H9 (cell line): ENCODE data around the gene SYCP2L. TPM values are rescaled to one million over a fixed set of nuclear protein-coding genes. Genes with fewer than 3 reads are reported as not detected.

Source experiments
- DNase-seq: peaks from one replicate; pipeline ENCODE4 v3.0.0-alpha.2; 2017
- H2AFZ ChIP-seq: one replicate; pipeline ENCODE4 v1.6.1; 2013; ENCODE audit warnings: mild to moderate bottlenecking, low read length, control low read depth, moderate library complexity
- H2AK5ac ChIP-seq: 2 replicates; pipeline ENCODE4 v1.6.1; 2013; ENCODE audit warnings: low read length, control low read depth, mixed read lengths; ENCODE audit not compliant: insufficient read length
- H2BK120ac ChIP-seq: one replicate; pipeline ENCODE4 v1.6.1; 2013; ENCODE audit warnings: low read depth, mild to moderate bottlenecking, low read length, control low read depth, inconsistent platforms; ENCODE audit not compliant: poor library complexity, severe bottlenecking
- H2BK12ac ChIP-seq: 2 replicates; pipeline ENCODE4 v1.6.1; 2013; ENCODE audit warnings: low read length, control low read depth, mixed read lengths, low read depth; ENCODE audit not compliant: insufficient read length
- H2BK15ac ChIP-seq: 2 replicates; pipeline ENCODE4 v1.6.1; 2013; ENCODE audit warnings: low read depth, low read length, control low read depth
- H2BK20ac ChIP-seq: one replicate; pipeline ENCODE4 v1.6.1; 2013; ENCODE audit warnings: low read depth, mild to moderate bottlenecking, low read length, control low read depth, inconsistent platforms; ENCODE audit not compliant: poor library complexity, severe bottlenecking
- H2BK5ac ChIP-seq: 2 replicates; pipeline ENCODE4 v1.6.1; 2013; ENCODE audit warnings: low read length, control low read depth, mixed read lengths; ENCODE audit not compliant: insufficient read length
- H3K14ac ChIP-seq: 2 replicates; pipeline ENCODE4 v1.6.1; 2013; ENCODE audit warnings: low read length, control low read depth; ENCODE audit not compliant: insufficient read depth
- H3K18ac ChIP-seq: 2 replicates; pipeline ENCODE4 v1.6.1; 2013; ENCODE audit warnings: low read depth, mild to moderate bottlenecking, mixed read lengths, low read length, control low read depth; ENCODE audit not compliant: insufficient read length
- H3K23ac ChIP-seq: 2 replicates; pipeline ENCODE4 v1.6.1; 2013; ENCODE audit warnings: low read length, control low read depth, mixed read lengths, low read depth; ENCODE audit not compliant: insufficient read length
- H3K23me2 ChIP-seq: 2 replicates; pipeline ENCODE4 v1.6.1; 2013; ENCODE audit warnings: low read depth, mild to moderate bottlenecking, mixed read lengths, low read length, control low read depth; ENCODE audit not compliant: insufficient read length, poor library complexity, severe bottlenecking
- H3K27ac ChIP-seq: 2 replicates; pipeline ENCODE4 v1.5.1; 2013; ENCODE audit warnings: low read length, control low read depth, mixed read lengths, low read depth; ENCODE audit not compliant: insufficient read length
- H3K27me3 ChIP-seq: 2 replicates; pipeline ENCODE4 v1.6.1; 2013; ENCODE audit warnings: low read length, control low read depth, inconsistent platforms; ENCODE audit not compliant: insufficient read depth
- H3K4ac ChIP-seq: 2 replicates; pipeline ENCODE4 v1.6.1; 2013; ENCODE audit warnings: low read depth, mild to moderate bottlenecking, control low read depth, inconsistent platforms, low read length, moderate library complexity
- H3K4me1 ChIP-seq: 2 replicates; pipeline ENCODE4 v1.6.1; 2013; ENCODE audit warnings: low read length, control low read depth, inconsistent platforms; ENCODE audit not compliant: insufficient read depth
- H3K4me2 ChIP-seq: 2 replicates; pipeline ENCODE4 v1.6.1; 2013; ENCODE audit warnings: low read length, control low read depth, mixed read lengths; ENCODE audit not compliant: insufficient read length, insufficient read depth
- H3K56ac ChIP-seq: 2 replicates; pipeline ENCODE4 v1.6.1; 2013; ENCODE audit warnings: low read depth, mild to moderate bottlenecking, mixed read lengths, low read length, control low read depth; ENCODE audit not compliant: insufficient read length
- H3K79me1 ChIP-seq: 2 replicates; pipeline ENCODE4 v1.6.1; 2013; ENCODE audit warnings: low read depth, mild to moderate bottlenecking, moderate library complexity, low read length, control low read depth, inconsistent platforms; ENCODE audit not compliant: insufficient read depth, poor library complexity, severe bottlenecking
- H3K79me2 ChIP-seq: 2 replicates; pipeline ENCODE4 v1.6.1; 2013; ENCODE audit warnings: low read length, control low read depth, inconsistent platforms; ENCODE audit not compliant: insufficient read depth
- H3K9ac ChIP-seq: 2 replicates; pipeline ENCODE4 v1.6.1; 2013; ENCODE audit warnings: low read length, control low read depth, mixed read lengths; ENCODE audit not compliant: insufficient read length; ENCODE audit errors: extremely low read depth
- H3K9me3 ChIP-seq: one replicate; pipeline ENCODE4 v1.6.1; 2013; ENCODE audit warnings: low read depth, low read length, inconsistent platforms; ENCODE audit not compliant: control insufficient read depth
- H3T11ph ChIP-seq: one replicate; pipeline ENCODE4 v1.6.1; 2013; ENCODE audit warnings: mild to moderate bottlenecking, low read length, control low read depth, inconsistent platforms
- H4K20me1 ChIP-seq: one replicate; pipeline ENCODE4 v1.6.1; 2013; ENCODE audit not compliant: control insufficient read depth, insufficient read length, insufficient read depth
- H4K5ac ChIP-seq: 2 replicates; pipeline ENCODE4 v1.6.1; 2013; ENCODE audit warnings: low read depth, mild to moderate bottlenecking, mixed read lengths, low read length, control low read depth; ENCODE audit not compliant: insufficient read length
- H4K8ac ChIP-seq: replicated peaks from 2 replicates; pipeline ENCODE4 v1.6.1; 2013; ENCODE audit warnings: low read length, control low read depth, mixed read lengths, low read depth; ENCODE audit not compliant: insufficient read length
- H4K91ac ChIP-seq: 2 replicates; pipeline ENCODE4 v1.6.1; 2013; ENCODE audit warnings: low read depth, mild to moderate bottlenecking, moderate library complexity, mixed read lengths, low read length, control low read depth; ENCODE audit not compliant: insufficient read length
- H3K27ac Mint-ChIP-seq, 3 experiments: 2 replicates in 2 of 3; 3 replicates in 1 of 3; pipeline ENCODE4 v1.8.0; 2020 to 2021; ENCODE audit warnings: mixed read lengths in 3 of 3, mild to moderate bottlenecking in 1 of 3, moderate library complexity in 1 of 3
- H3K27me3 Mint-ChIP-seq: 2 replicates; pipeline ENCODE4 v1.8.0; 2021; ENCODE audit warnings: low read depth, mild to moderate bottlenecking, moderate library complexity, mixed read lengths
- H3K36me3 Mint-ChIP-seq, 3 experiments: 2 replicates in 2 of 3; 3 replicates in 1 of 3; pipeline ENCODE4 v1.8.0; 2020 to 2021; ENCODE audit warnings: low read depth in 3 of 3, mixed read lengths in 3 of 3; ENCODE audit not compliant: insufficient read depth in 1 of 3
- H3K4me1 Mint-ChIP-seq, 2 experiments: 2 replicates each; pipeline ENCODE4 v1.8.0; 2020; ENCODE audit warnings: mixed read lengths in 2 of 2
- H3K4me3 Mint-ChIP-seq, 2 experiments: 2 replicates in 1 of 2; 3 replicates in 1 of 2; pipeline ENCODE4 v1.8.0; 2020 to 2021; ENCODE audit warnings: mild to moderate bottlenecking in 2 of 2, mixed read lengths in 2 of 2, moderate library complexity in 1 of 2
- H3K9me3 Mint-ChIP-seq, 2 experiments: 2 replicates in 1 of 2; 3 replicates in 1 of 2; pipeline ENCODE4 v1.8.0; 2020; ENCODE audit warnings: mild to moderate bottlenecking in 2 of 2, mixed read lengths in 2 of 2, moderate library complexity in 1 of 2
- WGBS: extraction: QIAGEN DNeasy Blood & Tissue Kit; methylation state at CpG from one replicate; pipeline ENCODE4 v1.1.7; 2013; ENCODE audit warnings: missing lambda C conversion rate, low lambda C conversion rate, mixed read lengths; ENCODE audit not compliant: insufficient read length; ENCODE audit errors: extremely low coverage; 5-methylcytosine and 5-hydroxymethylcytosine counted together
- total RNA-seq: library from RNA; stranded (reverse); gene quantifications from 2 replicates; pipeline ENCODE4 v1.2.1, GENCODE V29; 2021
- TF ChIP-seq, protein P1 (sequence below): fragments of 200-600 bp; sonication (generic); conservative IDR thresholded peaks from 3 replicates; pipeline ENCODE4 v1.8.0; 2021; ENCODE audit warnings: antibody characterized with exemption, mild to moderate bottlenecking

SYCP2L gene
- total RNA-seq, 1 experiment from 2014 or later = 3.5 TPM

DNA sequence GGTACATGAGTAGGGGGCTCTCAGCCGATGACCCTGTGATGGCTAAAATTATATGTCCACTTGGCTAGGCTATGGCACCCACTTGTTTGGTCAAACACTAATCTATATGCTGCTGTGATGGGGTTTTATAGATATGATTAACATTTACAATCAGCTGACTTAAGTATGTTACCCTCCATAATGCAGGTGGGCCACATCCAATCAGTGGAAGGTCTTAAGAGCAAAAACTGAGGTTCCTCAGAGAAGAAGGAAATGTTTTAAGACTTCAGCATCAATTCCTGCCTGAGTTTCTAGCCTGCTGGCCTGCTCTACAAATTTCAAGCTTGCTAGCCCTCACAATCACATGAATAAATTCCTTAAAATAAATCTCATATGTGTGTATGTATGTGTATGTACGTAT lies 29.6 kb upstream of the SYCP2L start:
- no CpG with 5 or more reads among the region's 2 CpGs for WGBS
- no peaks in the 10 kb centered on the region for H3K27me3 ChIP-seq
- H2BK20ac ChIP-seq = no peak overlapping the region
- H2BK5ac ChIP-seq = no peak overlapping the region
- no peak overlapping the region for H3K18ac ChIP-seq
- H4K91ac ChIP-seq = no peak overlapping the region
- H3K4ac ChIP-seq = no peak overlapping the region
- no peak overlapping the region for H3K4me2 ChIP-seq
- Mint-ChIP-seq H3K9me3 (peaks cover 18 to 22% of the 10 kb centered on the region in 2 experiments), H3K36me3 (peaks cover 4 to 15% (median 6%) of the 10 kb centered on the region in 3 experiments; a peak in 5 of 7 replicates), H3K27ac (no peak overlapping the region), H3K4me1 (peaks cover 4 to 5% of the 10 kb centered on the region in 2 experiments), H3K4me3 (no peak overlapping the region), H3K27me3 (peaks cover 2% of the 10 kb centered on the region; the same call in 1 of the 2 replicates)
- no peak overlapping the region for H4K8ac ChIP-seq
- H3K9me3 ChIP-seq = no peaks in the 10 kb centered on the region
- no peak overlapping the region for H2AK5ac ChIP-seq
- no peak overlapping the region for H2AFZ ChIP-seq
- no peak overlapping the region for H3K14ac ChIP-seq
- no peaks in the 10 kb centered on the region for H3K23me2 ChIP-seq
- H2BK120ac ChIP-seq = no peak overlapping the region
- no peak overlapping the region for H2BK15ac ChIP-seq
- no peak overlapping the region for H4K5ac ChIP-seq
- H3T11ph ChIP-seq = no peak overlapping the region
- no peak overlapping the region for H2BK12ac ChIP-seq
- H3K9ac ChIP-seq = no peak overlapping the region
- no peaks in the 10 kb centered on the region for H3K4me1 ChIP-seq
- no peaks in the 10 kb centered on the region for H3K79me2 ChIP-seq
- no peaks in the 10 kb centered on the region for H3K79me1 ChIP-seq
- no peak overlapping the region for H3K23ac ChIP-seq
- no peak overlapping the region for H3K56ac ChIP-seq
- no peak for DNase-seq
- H3K27ac ChIP-seq = no peak overlapping the region
- TF ChIP-seq, protein P1, sequence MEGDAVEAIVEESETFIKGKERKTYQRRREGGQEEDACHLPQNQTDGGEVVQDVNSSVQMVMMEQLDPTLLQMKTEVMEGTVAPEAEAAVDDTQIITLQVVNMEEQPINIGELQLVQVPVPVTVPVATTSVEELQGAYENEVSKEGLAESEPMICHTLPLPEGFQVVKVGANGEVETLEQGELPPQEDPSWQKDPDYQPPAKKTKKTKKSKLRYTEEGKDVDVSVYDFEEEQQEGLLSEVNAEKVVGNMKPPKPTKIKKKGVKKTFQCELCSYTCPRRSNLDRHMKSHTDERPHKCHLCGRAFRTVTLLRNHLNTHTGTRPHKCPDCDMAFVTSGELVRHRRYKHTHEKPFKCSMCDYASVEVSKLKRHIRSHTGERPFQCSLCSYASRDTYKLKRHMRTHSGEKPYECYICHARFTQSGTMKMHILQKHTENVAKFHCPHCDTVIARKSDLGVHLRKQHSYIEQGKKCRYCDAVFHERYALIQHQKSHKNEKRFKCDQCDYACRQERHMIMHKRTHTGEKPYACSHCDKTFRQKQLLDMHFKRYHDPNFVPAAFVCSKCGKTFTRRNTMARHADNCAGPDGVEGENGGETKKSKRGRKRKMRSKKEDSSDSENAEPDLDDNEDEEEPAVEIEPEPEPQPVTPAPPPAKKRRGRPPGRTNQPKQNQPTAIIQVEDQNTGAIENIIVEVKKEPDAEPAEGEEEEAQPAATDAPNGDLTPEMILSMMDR = no peak
- no peaks in the 10 kb centered on the region for H4K20me1 ChIP-seq
